OCI-LY3 (cell line): ENCODE data around the gene RHBDL1.

ENCODE experiments used
- EZH2phosphoT487 ChIP-seq: fragments of 200-600 bp; shearing (Covaris generic); IDR thresholded peaks from 2 replicates; pipeline ENCODE4 v1.6.1; 2018; ENCODE audit warnings: antibody characterized with exemption, mixed run types, low read depth
- TF ChIP-seq, protein P1 (sequence below): fragments of 200-600, 300-600 bp; sonication (generic); IDR thresholded peaks from 2 replicates; pipeline ENCODE4 v1.5.1; 2014; ENCODE audit warnings: antibody characterized with exemption, low read length, low read depth

DNA sequence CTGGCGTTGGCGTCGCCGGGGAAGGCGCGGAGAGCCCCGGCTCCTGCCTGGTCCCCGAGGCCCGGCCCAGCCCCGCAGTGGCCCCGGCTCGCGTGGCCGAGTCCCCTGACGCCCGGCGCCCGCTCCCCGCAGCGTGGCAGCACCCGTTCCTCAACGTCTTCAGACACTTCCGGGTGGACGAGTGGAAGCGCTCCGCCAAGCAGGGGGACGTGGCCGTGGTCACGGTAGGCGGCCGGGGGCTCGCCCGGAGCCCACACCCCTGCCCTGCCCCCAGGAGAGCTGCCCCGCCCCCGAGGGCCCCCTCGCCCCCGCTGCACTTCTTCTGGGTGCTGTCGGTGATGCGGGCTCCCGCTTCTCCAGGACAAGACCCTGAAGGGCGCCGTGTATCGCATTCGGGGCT lies 25.8 kb upstream of the RHBDL1 start:
- TF ChIP-seq, protein P1, sequence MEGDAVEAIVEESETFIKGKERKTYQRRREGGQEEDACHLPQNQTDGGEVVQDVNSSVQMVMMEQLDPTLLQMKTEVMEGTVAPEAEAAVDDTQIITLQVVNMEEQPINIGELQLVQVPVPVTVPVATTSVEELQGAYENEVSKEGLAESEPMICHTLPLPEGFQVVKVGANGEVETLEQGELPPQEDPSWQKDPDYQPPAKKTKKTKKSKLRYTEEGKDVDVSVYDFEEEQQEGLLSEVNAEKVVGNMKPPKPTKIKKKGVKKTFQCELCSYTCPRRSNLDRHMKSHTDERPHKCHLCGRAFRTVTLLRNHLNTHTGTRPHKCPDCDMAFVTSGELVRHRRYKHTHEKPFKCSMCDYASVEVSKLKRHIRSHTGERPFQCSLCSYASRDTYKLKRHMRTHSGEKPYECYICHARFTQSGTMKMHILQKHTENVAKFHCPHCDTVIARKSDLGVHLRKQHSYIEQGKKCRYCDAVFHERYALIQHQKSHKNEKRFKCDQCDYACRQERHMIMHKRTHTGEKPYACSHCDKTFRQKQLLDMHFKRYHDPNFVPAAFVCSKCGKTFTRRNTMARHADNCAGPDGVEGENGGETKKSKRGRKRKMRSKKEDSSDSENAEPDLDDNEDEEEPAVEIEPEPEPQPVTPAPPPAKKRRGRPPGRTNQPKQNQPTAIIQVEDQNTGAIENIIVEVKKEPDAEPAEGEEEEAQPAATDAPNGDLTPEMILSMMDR = no peak
- no peak for TF ChIP-seq EZH2phosphoT487
